KMS-11 (cell line): ENCODE data around the gene CLMN.

Experiments
- H2AFZ ChIP-seq: fragments of 200-600 bp; sonication (generic); 2 replicates; pipeline ENCODE4 v1.6.1; 2016; ENCODE audit warnings: antibody characterized with exemption, mixed run types, low read depth
- H3K27ac ChIP-seq: fragments of 200-600 bp; sonication (generic); 2 replicates; pipeline ENCODE4 v1.6.1; 2016; ENCODE audit warnings: mild to moderate bottlenecking, mixed run types
- H3K27me3 ChIP-seq: fragments of 200-600 bp; sonication (generic); 2 replicates; pipeline ENCODE4 v1.6.1; 2017; ENCODE audit warnings: mild to moderate bottlenecking, low read depth, mixed run types, moderate library complexity; ENCODE audit not compliant: insufficient read depth
- H3K36me3 ChIP-seq: fragments of 200-600 bp; sonication (generic); 2 replicates; pipeline ENCODE4 v1.6.1; 2017; ENCODE audit warnings: mild to moderate bottlenecking, mixed run types; ENCODE audit not compliant: insufficient read depth
- H3K4me1 ChIP-seq: fragments of 200-600 bp; sonication (generic); 2 replicates; pipeline ENCODE4 v1.6.1; 2016; ENCODE audit warnings: mild to moderate bottlenecking, low read depth, mixed run types; ENCODE audit not compliant: poor library complexity, severe bottlenecking
- H3K4me2 ChIP-seq: fragments of 200-600 bp; sonication (generic); 2 replicates; pipeline ENCODE4 v1.7.0; 2016; ENCODE audit warnings: mild to moderate bottlenecking, mixed run types
- H3K4me3 ChIP-seq: fragments of 200-600 bp; sonication (generic); IDR thresholded peaks from 2 replicates; pipeline ENCODE4 v1.6.1; 2017; ENCODE audit warnings: low read depth, low read length, mixed read lengths; ENCODE audit not compliant: insufficient read depth
- H3K79me2 ChIP-seq: fragments of 200-600 bp; sonication (generic); 2 replicates; pipeline ENCODE4 v1.6.1; 2016; ENCODE audit warnings: low read depth, mixed run types; ENCODE audit not compliant: insufficient read depth
- H3K9ac ChIP-seq: fragments of 200-600 bp; sonication (generic); 2 replicates; pipeline ENCODE4 v1.6.1; 2016; ENCODE audit warnings: mild to moderate bottlenecking, mixed run types
- H4K20me1 ChIP-seq: fragments of 200-600 bp; sonication (generic); 2 replicates; pipeline ENCODE4 v1.6.1; 2016; ENCODE audit warnings: mild to moderate bottlenecking, mixed run types; ENCODE audit not compliant: insufficient read depth
- CTCF ChIP-seq: fragments of 200-600 bp; sonication (generic); conservative IDR thresholded peaks from 2 replicates; pipeline ENCODE4 v1.6.1; 2017; ENCODE audit warnings: low read depth, mild to moderate bottlenecking, antibody characterized with exemption, low read length, moderate library complexity, mixed read lengths

The CLMN gene

DNA sequence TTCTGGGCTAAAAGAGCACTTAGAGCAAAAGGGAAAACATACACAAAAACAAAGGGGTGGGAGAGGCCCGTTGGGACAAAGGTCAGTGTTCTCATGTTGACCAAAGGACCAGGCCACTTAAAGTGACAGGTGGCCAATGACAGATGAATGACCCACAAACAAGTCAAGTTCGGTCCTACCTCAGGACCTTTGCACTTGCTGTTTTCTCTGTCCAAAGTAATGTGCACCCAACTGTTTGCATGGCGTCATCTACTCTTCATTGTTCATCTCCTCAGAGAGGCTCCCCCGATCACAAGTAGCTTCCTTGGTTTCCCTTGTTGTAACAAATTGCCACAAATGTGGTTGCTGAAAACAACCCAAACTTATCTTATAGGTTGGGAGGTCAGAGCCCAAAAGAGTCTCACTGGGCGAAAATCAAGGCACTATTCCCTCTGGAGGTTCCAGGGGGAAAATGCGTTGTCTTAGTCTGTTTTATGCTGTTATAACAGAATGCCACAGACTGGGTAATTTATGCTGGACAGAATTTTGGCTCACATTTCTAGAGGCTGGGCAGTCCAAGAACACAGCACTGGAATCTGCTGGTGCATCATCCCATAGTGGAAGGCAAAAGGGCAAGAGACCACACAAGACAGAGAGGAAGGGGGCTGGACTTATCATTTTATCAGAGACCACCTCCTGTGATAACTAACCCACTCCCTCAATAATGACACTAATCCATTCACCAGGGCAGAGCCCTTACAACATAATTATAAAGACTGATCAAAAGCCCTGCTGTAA lies 23.9 kb downstream of the CLMN start:
- no peak overlapping the region for H3K9ac ChIP-seq
- no peaks in the 10 kb centered on the region for H3K27me3 ChIP-seq
- H3K36me3 ChIP-seq: no peaks in the 10 kb centered on the region
- no peak for TF ChIP-seq CTCF
- H4K20me1 ChIP-seq: no peaks in the 10 kb centered on the region
- H3K4me1 ChIP-seq: no peaks in the 10 kb centered on the region
- H3K4me2 ChIP-seq: no peak overlapping the region
- H3K79me2 ChIP-seq: no peaks in the 10 kb centered on the region
- H3K4me3 ChIP-seq: no peak overlapping the region
- no peak overlapping the region for H3K27ac ChIP-seq
- no peak overlapping the region for H2AFZ ChIP-seq

DNA sequence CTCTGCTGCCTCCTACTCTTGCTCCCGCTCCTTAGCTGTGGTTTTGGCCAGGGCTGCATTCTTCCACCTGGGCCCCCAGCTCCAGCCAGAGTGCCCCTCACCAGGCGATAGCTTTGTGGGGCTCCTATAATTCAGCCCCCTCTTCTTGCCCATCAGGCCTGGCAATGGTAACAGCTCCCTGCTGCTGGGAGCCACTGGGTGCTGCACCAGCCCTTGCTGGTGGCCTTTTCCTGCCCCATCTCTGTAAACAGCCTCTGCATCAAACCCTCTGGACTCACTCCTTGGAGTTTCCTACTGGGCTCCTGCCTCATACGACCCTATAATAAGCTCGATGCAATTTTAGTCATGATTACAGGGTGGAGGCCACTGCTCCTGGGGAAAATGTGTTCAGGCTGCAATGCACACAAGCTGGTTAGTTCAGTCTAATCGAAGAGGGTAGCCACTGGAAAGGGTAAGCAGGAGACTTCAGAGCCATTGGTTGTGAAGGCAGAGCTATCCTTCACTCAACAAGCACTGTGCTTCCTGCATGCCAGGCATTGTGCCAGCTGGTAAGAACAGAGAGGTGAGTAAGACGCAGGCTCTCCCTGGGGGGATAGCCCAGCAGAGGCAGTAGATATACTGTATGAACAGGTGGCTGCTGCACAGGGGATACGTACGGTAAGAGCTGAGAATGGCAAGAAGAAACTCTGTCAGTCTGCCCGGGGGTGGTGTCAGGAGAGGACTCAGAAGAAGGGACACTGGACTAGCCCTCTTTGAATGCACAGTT lies 24.7 kb downstream of the CLMN start:
- no peak overlapping the region for H3K9ac ChIP-seq
- no peaks in the 10 kb centered on the region for H3K79me2 ChIP-seq
- H3K27ac ChIP-seq: no peak overlapping the region
- no peaks in the 10 kb centered on the region for H4K20me1 ChIP-seq
- H3K4me2 ChIP-seq: no peak overlapping the region
- H3K4me1 ChIP-seq: no peaks in the 10 kb centered on the region
- H3K27me3 ChIP-seq: no peaks in the 10 kb centered on the region
- no peak overlapping the region for H2AFZ ChIP-seq
- H3K4me3 ChIP-seq: no peak overlapping the region
- no peaks in the 10 kb centered on the region for H3K36me3 ChIP-seq
- no peak for TF ChIP-seq CTCF

- no peak overlapping the region for H2AFZ ChIP-seq
- no peak for TF ChIP-seq CTCF
- no peak overlapping the region for H3K9ac ChIP-seq
- H3K4me2 ChIP-seq: no peak overlapping the region
- no peak overlapping the region for H3K4me3 ChIP-seq
- no peaks in the 10 kb centered on the region for H3K36me3 ChIP-seq
- H3K4me1 ChIP-seq: no peaks in the 10 kb centered on the region
- no peaks in the 10 kb centered on the region for H4K20me1 ChIP-seq
- H3K27me3 ChIP-seq: no peaks in the 10 kb centered on the region
- no peak overlapping the region for H3K27ac ChIP-seq
- no peaks in the 10 kb centered on the region for H3K79me2 ChIP-seq
These were observed 25.4 kb downstream of the CLMN start for GRCh38 chr14:95294320-95294719.

DNA sequence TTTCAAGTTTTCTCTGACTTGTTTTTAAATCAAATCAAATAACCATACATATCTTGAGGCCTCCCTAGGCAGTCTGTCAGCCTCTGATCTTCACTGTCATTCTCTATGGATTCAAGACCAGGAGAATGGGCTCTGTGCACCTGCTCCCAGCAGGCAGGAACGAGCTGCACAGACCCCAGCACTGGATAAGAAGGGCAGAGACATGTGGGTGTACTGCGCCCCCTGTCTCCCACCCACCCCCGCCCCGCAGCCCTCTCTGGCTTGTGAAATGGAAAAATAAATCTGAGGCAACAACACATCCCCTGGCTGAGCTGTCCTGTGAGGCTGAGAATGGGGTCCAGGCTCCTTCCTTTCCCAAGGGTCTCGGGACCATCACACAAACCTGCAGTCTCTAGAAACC lies 26.3 kb downstream of the CLMN start:
- H3K36me3 ChIP-seq: no peaks in the 10 kb centered on the region
- no peak overlapping the region for H3K4me2 ChIP-seq
- H3K9ac ChIP-seq: no peak overlapping the region
- H2AFZ ChIP-seq: no peak overlapping the region
- no peaks in the 10 kb centered on the region for H3K27me3 ChIP-seq
- no peak overlapping the region for H3K27ac ChIP-seq
- TF ChIP-seq CTCF: no peak
- no peaks in the 10 kb centered on the region for H4K20me1 ChIP-seq
- H3K79me2 ChIP-seq: no peaks in the 10 kb centered on the region
- no peak overlapping the region for H3K4me3 ChIP-seq
- H3K4me1 ChIP-seq: no peaks in the 10 kb centered on the region
